GM20000 (cell line): ENCODE measurements around the gene ZCCHC17.

Source experiments
- DNase-seq: peaks from one replicate; pipeline ENCODE4 v3.0.0; 2012; ENCODE audit warnings: low spot score
- CTCF ChIP-seq: IDR thresholded peaks from 2 replicates; pipeline ENCODE4 v1.5.1; 2012; ENCODE audit warnings: mild to moderate bottlenecking, control low read depth; ENCODE audit errors: extremely low read depth, missing control alignments

The ZCCHC17 gene

GRCh38 chr1:31356427-31356826 is 59.6 kb downstream of the ZCCHC17 start:
- no peak for DNase-seq
- no peak for TF ChIP-seq CTCF

GRCh38 chr1:31361607-31362006 is 64.8 kb downstream of the ZCCHC17 start:
- no peak for TF ChIP-seq CTCF
- no peak for DNase-seq

- no peak for TF ChIP-seq CTCF
- DNase-seq = no peak
Measured at GRCh38 chr1:31362032-31362431, 65.2 kb downstream of the ZCCHC17 start.

- no peak for DNase-seq
- no peak for TF ChIP-seq CTCF
Measured at GRCh38 chr1:31364561-31365250, 67.9 kb downstream of the ZCCHC17 start.

GRCh38 chr1:31366796-31367195 is 70.0 kb downstream of the ZCCHC17 start:
- no peak for TF ChIP-seq CTCF
- no peak for DNase-seq

- no peak for TF ChIP-seq CTCF
- DNase-seq = no peak
Measured at GRCh38 chr1:31368611-31369107, 71.8 kb downstream of the ZCCHC17 start.

- TF ChIP-seq CTCF = no peak
- no peak for DNase-seq
Measured at GRCh38 chr1:31370021-31370420, 73.2 kb downstream of the ZCCHC17 start.
